ENCODE measurements around the gene TTC33. TPM values are rescaled to one million over a fixed set of nuclear protein-coding genes. Genes with fewer than 3 reads are reported as not detected.

TTC33 gene
- total RNA-seq, 1 experiment from 2014 or later: 12.6 TPM

DNA sequence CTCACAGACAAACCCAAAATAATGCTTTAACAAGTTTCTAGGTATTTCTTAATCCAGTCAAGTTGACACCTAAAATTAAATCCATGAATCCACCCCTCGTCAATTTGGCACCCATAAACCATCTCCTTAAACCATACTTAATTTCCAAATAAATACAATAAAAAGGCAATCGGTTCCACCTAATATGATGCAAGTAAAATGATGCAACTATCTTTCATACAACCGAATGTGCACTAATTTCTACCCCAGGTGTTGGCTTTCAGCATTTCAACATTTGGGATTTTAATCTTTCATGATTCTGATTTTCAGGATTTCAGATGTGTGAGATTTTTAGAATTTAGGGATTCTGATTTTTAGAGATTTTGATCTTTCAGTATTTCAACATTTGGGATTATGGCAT is 25.1 kb upstream of the TTC33 start:
- H3K27me3 ChIP-seq (ENCODE audit: control insufficient read depth, insufficient read depth, low read length): no peaks in the 10 kb centered on the region
- H3K9me3 ChIP-seq (ENCODE audit: control insufficient read depth, insufficient read depth, low read depth, low read length): no peaks in the 10 kb centered on the region
- H3K4me3 ChIP-seq (ENCODE audit: low read depth in 2 of 2, low read length in 2 of 2): no peak overlapping the region
- in situ Hi-C loops (cut with HindIII; ENCODE audit: low pct_unique_long_range_greater_than_20kb, low sequenced_read_pairs): no loop called here
- intact Hi-C loops (cut with micrococcal nuclease; ENCODE audit: unreplicated experiment): no loop called here
- POLR2A ChIA-PET: no interaction called here
- H3K36me3 ChIP-seq (ENCODE audit: control insufficient read depth, insufficient read depth, low read length): no peaks in the 10 kb centered on the region; the same call in 1 of the 2 replicates
- H3K27ac ChIP-seq (ENCODE audit: low read length): no peak overlapping the region
- DNase-seq (ENCODE audit: low read depth, low spot score) (no peak), ATAC-seq (no peak)
- TSS peak; percentile 6 for BruUV-seq (replicated peaks)
- TF ChIP-seq CTCF (IDR thresholded peaks at IDR 0.05): no peak
- TF ChIP-seq POLR2AphosphoS5 (IDR thresholded peaks at IDR 0.05; ENCODE audit: low read depth, low read length): no peak
- no peak for TF ChIP-seq SIN3A (IDR thresholded peaks at IDR 0.05; ENCODE audit: borderline replicate concordance, insufficient read depth, low read depth, low read length)
- TF ChIP-seq, protein P1, sequence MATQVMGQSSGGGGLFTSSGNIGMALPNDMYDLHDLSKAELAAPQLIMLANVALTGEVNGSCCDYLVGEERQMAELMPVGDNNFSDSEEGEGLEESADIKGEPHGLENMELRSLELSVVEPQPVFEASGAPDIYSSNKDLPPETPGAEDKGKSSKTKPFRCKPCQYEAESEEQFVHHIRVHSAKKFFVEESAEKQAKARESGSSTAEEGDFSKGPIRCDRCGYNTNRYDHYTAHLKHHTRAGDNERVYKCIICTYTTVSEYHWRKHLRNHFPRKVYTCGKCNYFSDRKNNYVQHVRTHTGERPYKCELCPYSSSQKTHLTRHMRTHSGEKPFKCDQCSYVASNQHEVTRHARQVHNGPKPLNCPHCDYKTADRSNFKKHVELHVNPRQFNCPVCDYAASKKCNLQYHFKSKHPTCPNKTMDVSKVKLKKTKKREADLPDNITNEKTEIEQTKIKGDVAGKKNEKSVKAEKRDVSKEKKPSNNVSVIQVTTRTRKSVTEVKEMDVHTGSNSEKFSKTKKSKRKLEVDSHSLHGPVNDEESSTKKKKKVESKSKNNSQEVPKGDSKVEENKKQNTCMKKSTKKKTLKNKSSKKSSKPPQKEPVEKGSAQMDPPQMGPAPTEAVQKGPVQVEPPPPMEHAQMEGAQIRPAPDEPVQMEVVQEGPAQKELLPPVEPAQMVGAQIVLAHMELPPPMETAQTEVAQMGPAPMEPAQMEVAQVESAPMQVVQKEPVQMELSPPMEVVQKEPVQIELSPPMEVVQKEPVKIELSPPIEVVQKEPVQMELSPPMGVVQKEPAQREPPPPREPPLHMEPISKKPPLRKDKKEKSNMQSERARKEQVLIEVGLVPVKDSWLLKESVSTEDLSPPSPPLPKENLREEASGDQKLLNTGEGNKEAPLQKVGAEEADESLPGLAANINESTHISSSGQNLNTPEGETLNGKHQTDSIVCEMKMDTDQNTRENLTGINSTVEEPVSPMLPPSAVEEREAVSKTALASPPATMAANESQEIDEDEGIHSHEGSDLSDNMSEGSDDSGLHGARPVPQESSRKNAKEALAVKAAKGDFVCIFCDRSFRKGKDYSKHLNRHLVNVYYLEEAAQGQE (IDR thresholded peaks at IDR 0.05; ENCODE audit: insufficient read depth in 1 of 2, low read depth in 2 of 2, low read length in 1 of 2): no peak
- no peak for TF ChIP-seq TCF7L2 (IDR thresholded peaks at IDR 0.05; ENCODE audit: low read depth, low read length)
- H3K4me1 ChIP-seq (ENCODE audit: control insufficient read depth, insufficient read depth, low read length): peaks cover 20% of the 10 kb centered on the region
- CTCF ChIA-PET: no interaction called here

DNA sequence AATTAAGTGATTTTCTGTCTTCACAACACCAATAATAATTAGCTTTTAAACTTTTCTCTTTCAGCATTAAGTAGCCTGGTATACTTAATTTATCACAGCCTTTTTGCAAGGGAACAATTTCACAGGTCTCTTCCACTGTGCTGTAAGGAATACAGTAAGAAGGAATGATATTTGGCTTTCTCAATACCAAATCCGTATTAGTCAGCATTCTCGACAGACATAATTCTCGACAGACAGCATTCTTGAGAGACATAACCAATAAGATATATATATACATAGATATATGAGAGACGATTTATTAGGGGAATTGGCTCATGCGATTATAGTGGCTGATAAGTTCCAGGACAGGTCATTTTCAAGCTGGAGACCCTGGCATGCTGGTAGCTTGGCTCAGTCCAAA is 24.4 kb upstream of the TTC33 start:
- H3K4me1 ChIP-seq (ENCODE audit: control insufficient read depth, insufficient read depth, low read length): peaks cover 24% of the 10 kb centered on the region
- TF ChIP-seq TCF7L2 (IDR thresholded peaks at IDR 0.05; ENCODE audit: low read depth, low read length): no peak
- no peak for TF ChIP-seq CTCF (IDR thresholded peaks at IDR 0.05)
- TF ChIP-seq POLR2AphosphoS5 (IDR thresholded peaks at IDR 0.05; ENCODE audit: low read depth, low read length): no peak
- TF ChIP-seq SIN3A (IDR thresholded peaks at IDR 0.05; ENCODE audit: borderline replicate concordance, insufficient read depth, low read depth, low read length): no peak
- TF ChIP-seq, protein P1 (IDR thresholded peaks at IDR 0.05; ENCODE audit: insufficient read depth in 1 of 2, low read depth in 2 of 2, low read length in 1 of 2): no peak
- H3K27ac ChIP-seq (ENCODE audit: low read length): no peak overlapping the region
- ATAC-seq: no peak
- H3K36me3 ChIP-seq (ENCODE audit: control insufficient read depth, insufficient read depth, low read length): peaks cover 3% of the 10 kb centered on the region
- no peaks in the 10 kb centered on the region for H3K27me3 ChIP-seq (ENCODE audit: control insufficient read depth, insufficient read depth, low read length)
- POLR2A ChIA-PET: no interaction called here
- BruUV-seq (replicated peaks): no TSS peak
- CTCF ChIA-PET: no interaction called here
- DNase-seq (ENCODE audit: low read depth, low spot score): no peak
- in situ Hi-C loops (cut with HindIII; ENCODE audit: low pct_unique_long_range_greater_than_20kb, low sequenced_read_pairs) (no loop called here), intact Hi-C loops (cut with micrococcal nuclease; ENCODE audit: unreplicated experiment) (no loop called here)
- H3K9me3 ChIP-seq (ENCODE audit: control insufficient read depth, insufficient read depth, low read depth, low read length): no peaks in the 10 kb centered on the region
- no peak overlapping the region for H3K4me3 ChIP-seq (ENCODE audit: low read depth in 2 of 2, low read length in 2 of 2)
